Measurements from ENCODE around the gene NKIRAS1. TPM values are rescaled to one million over a fixed set of nuclear protein-coding genes. Genes with fewer than 3 reads are reported as not detected.
"Not testable (repeated sequence)": the region's sequence is repeated elsewhere in the genome, so short reads cannot be mapped to it uniquely, and the experiment has no call there.

Gene NKIRAS1
- total and polyA plus RNA-seq, 7 experiments from 2014 or later = 2.2 to 6.4 (median 3.6) TPM

DNA sequence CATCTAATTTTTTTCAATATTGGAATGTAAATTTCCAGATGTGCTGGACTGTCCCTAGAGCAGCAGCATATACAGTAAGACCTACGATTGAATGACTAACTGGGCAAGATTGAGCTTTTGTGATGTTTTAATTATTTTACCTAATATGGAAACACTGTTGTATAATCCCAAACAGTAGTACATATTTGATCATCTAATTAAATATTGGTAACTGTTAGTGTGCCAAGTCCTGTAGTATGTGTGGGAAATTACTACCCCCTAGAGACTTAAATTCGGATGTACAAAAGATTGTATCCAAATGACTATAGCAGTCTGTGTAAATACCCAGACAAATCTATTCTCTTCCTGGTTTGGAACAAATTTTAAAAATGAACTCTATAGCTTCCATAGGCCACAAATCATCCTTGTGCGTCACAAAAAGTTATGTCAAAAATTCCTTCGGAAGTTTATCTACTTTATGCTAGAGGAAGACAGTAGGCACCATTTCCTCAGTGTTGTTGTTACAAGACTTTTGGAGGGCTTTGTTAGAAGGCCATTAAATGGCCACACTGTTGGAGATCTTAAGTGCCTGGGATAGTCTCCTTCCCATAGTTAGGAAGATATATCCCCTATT lies 41.6 kb downstream of the NKIRAS1 start:
- ATAC-seq (no peak), DNase-seq (no peak)
- Histone ChIP-seq H3K36me3 (ENCODE audit: control insufficient read depth in 2 of 3, insufficient read depth in 3 of 3, low read length in 3 of 3) (no peaks in the 10 kb centered on the region), H3K9me3 (ENCODE audit: control insufficient read depth in 2 of 3, low read length in 3 of 3) (no peaks in the 10 kb centered on the region), H3K27me3 (ENCODE audit: control insufficient read depth in 2 of 2, insufficient read depth in 2 of 2, low read length in 2 of 2) (no peaks in the 10 kb centered on the region), H3K4me3 (ENCODE audit: low read length) (no peak overlapping the region), H3K4me1 (ENCODE audit: control insufficient read depth in 2 of 2, insufficient read depth in 2 of 2, low read length in 2 of 2) (no peaks in the 10 kb centered on the region), H3K27ac (ENCODE audit: low read depth, low read length) (no peak overlapping the region)
- ChIA-PET POLR2A (no interaction called here), CTCF (interaction anchor here (1.2 kb wide), 1 partner anchor 13 kb away, joined by 3 read pairs; no protein-coding TSS in a partner anchor)
- H3K4me3 Mint-ChIP-seq = no peak overlapping the region
- no peaks in the 10 kb centered on the region for H3K36me3 Mint-ChIP-seq
- intact Hi-C loops (cut with micrococcal nuclease) = no loop called here
- H3K27ac Mint-ChIP-seq = no peak overlapping the region
- H3K9me3 Mint-ChIP-seq = no peaks in the 10 kb centered on the region
- H3K27me3 Mint-ChIP-seq = no peaks in the 10 kb centered on the region
- peaks cover 0 to 60% (median 53%) of the 10 kb centered on the region in 7 donors for H3K4me1 Mint-ChIP-seq

DNA sequence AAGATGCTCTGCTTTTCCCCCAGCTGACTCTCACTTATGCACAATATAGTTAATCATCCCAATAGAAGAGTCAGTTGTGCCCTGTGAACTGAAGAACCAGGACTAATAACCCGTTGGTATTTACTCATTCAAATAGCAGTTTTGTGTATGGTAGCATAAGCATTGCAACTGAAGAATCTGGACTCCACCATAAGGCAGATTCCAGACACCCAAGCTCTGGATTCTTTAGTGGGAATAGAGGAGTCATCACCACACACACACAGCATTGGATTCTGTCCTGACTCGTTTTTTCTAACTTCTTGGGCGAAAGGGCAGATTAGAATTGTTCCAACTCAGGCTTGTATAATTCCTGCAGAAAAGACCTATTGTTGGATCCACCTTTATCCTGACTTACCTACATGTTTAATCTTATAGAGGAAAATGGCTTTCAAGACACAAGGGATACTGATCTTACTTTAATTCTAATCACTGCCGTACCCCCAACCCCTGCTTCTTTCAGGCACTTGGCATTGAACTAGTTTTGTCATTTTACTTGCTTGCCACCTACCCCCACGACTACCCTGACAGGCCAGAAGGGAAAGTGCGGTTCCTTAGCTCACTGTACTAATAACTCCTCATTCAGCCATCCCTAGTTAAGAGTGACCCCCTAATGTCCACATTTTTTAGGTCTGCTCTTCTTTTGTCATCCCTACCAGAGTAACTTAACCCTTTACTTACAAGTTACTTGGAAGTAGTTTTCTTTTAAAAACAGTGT lies 42.3 kb downstream of the NKIRAS1 start:
- H3K27ac ChIP-seq (ENCODE audit: low read depth, low read length) = no peak overlapping the region
- POLR2A ChIA-PET = no interaction called here
- no peaks in the 10 kb centered on the region for H3K27me3 Mint-ChIP-seq
- ATAC-seq = no peak
- CTCF ChIA-PET = interaction anchor here (1.2 kb wide), 1 partner anchor 14 kb away, joined by 3 read pairs; no protein-coding TSS in a partner anchor
- intact Hi-C loops (cut with micrococcal nuclease) = loop anchor here in 1 of 2 donors (1.0 kb wide), 1 partner anchor 11 kb away; no protein-coding TSS in a partner anchor
- H3K9me3 ChIP-seq (ENCODE audit: control insufficient read depth in 2 of 3, low read length in 3 of 3) = no peaks in the 10 kb centered on the region
- no peaks in the 10 kb centered on the region for H3K9me3 Mint-ChIP-seq
- no peak overlapping the region for H3K4me3 Mint-ChIP-seq
- no peaks in the 10 kb centered on the region for H3K36me3 Mint-ChIP-seq
- H3K4me1 Mint-ChIP-seq = peaks cover 0 to 57% (median 54%) of the 10 kb centered on the region in 7 donors
- no peak for DNase-seq
- H3K27me3 ChIP-seq (ENCODE audit: control insufficient read depth in 2 of 2, insufficient read depth in 2 of 2, low read length in 2 of 2) = no peaks in the 10 kb centered on the region
- peak overlapping the region in 2 of 9 donors; percentile 8 to 12 for H3K27ac Mint-ChIP-seq
- H3K36me3 ChIP-seq (ENCODE audit: control insufficient read depth in 2 of 3, insufficient read depth in 3 of 3, low read length in 3 of 3) = no peaks in the 10 kb centered on the region
- H3K4me3 ChIP-seq (ENCODE audit: low read length) = no peak overlapping the region
- no peaks in the 10 kb centered on the region for H3K4me1 ChIP-seq (ENCODE audit: control insufficient read depth in 2 of 2, insufficient read depth in 2 of 2, low read length in 2 of 2)

DNA sequence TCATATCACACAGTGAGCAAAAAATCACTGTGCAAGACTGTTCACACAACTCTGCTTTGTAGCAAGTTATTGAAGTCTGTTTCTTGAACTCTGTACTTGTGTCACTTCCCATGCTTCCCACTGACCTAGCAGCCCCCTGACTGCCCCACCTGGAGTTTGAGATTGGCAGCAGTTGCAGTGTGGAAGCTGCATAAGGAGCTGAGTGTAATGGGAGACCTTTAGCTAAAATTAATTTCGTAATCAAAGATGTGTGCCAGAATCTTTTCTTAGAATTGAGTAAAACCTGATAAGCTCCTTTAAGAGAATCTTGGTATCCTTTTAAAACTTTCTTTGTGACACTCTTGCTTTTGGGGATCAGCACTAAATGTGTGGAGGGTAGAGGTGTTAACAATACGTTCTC lies 42.8 kb downstream of the NKIRAS1 start:
- H3K9me3 ChIP-seq (ENCODE audit: control insufficient read depth in 2 of 3, low read length in 3 of 3) = no peaks in the 10 kb centered on the region
- H3K9me3 Mint-ChIP-seq = no peaks in the 10 kb centered on the region
- peaks cover 0 to 55% (median 51%) of the 10 kb centered on the region in 7 donors for H3K4me1 Mint-ChIP-seq
- no peaks in the 10 kb centered on the region for H3K36me3 ChIP-seq (ENCODE audit: control insufficient read depth in 2 of 3, insufficient read depth in 3 of 3, low read length in 3 of 3)
- peak overlapping the region in 2 of 9 donors; percentile 8 to 12 for H3K27ac Mint-ChIP-seq
- DNase-seq (no peak), ATAC-seq (no peak)
- no peak overlapping the region for H3K27ac ChIP-seq (ENCODE audit: low read depth, low read length)
- intact Hi-C loops (cut with micrococcal nuclease) = loop anchor here in 1 of 2 donors (1.0 kb wide), 1 partner anchor 11 kb away; no protein-coding TSS in a partner anchor
- no peaks in the 10 kb centered on the region for H3K4me1 ChIP-seq (ENCODE audit: control insufficient read depth in 2 of 2, insufficient read depth in 2 of 2, low read length in 2 of 2)
- H3K36me3 Mint-ChIP-seq = no peaks in the 10 kb centered on the region
- CTCF ChIA-PET = no interaction called here
- POLR2A ChIA-PET = no interaction called here
- no peak overlapping the region for H3K4me3 ChIP-seq (ENCODE audit: low read length)
- H3K4me3 Mint-ChIP-seq = no peak overlapping the region
- H3K27me3 ChIP-seq (ENCODE audit: control insufficient read depth in 2 of 2, insufficient read depth in 2 of 2, low read length in 2 of 2) = no peaks in the 10 kb centered on the region
- H3K27me3 Mint-ChIP-seq = no peaks in the 10 kb centered on the region

DNA sequence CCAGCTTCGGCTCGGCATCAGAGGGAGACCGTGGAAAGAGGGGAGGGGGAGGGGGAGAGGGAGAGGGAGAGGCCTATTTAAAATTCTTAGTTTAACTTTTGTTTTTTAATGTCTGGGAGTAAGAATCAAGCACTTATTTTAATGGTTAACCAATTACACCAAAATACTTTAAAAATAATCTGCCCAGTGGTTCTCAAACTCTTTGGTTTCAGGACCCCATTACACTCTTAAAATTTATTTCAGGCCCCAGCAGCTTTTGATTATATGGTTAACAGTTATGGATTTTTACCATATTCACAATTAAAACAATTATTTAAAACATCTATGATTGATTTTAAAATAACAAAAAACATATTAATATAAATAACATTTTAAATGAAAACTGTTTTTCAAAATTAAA lies 44.5 kb downstream of the NKIRAS1 start:
- Histone ChIP-seq H3K27ac (ENCODE audit: low read depth, low read length) (no peak overlapping the region), H3K27me3 (ENCODE audit: control insufficient read depth in 2 of 2, insufficient read depth in 2 of 2, low read length in 2 of 2) (no peaks in the 10 kb centered on the region), H3K4me3 (ENCODE audit: low read length) (no peak overlapping the region), H3K9me3 (ENCODE audit: control insufficient read depth in 2 of 3, low read length in 3 of 3) (no peaks in the 10 kb centered on the region), H3K36me3 (ENCODE audit: control insufficient read depth in 2 of 3, insufficient read depth in 3 of 3, low read length in 3 of 3) (no peaks in the 10 kb centered on the region), H3K4me1 (ENCODE audit: control insufficient read depth in 2 of 2, insufficient read depth in 2 of 2, low read length in 2 of 2) (no peaks in the 10 kb centered on the region)
- Mint-ChIP-seq H3K36me3 (no peaks in the 10 kb centered on the region), H3K4me3 (no peak overlapping the region), H3K27ac (no peak overlapping the region), H3K4me1 (peaks cover 0 to 56% (median 48%) of the 10 kb centered on the region in 7 donors), H3K27me3 (no peaks in the 10 kb centered on the region), H3K9me3 (no peaks in the 10 kb centered on the region)
- CTCF ChIA-PET = no interaction called here
- POLR2A ChIA-PET = no interaction called here
- DNase-seq (no peak), ATAC-seq (no peak)
- intact Hi-C loops (cut with micrococcal nuclease) = no loop called here

DNA sequence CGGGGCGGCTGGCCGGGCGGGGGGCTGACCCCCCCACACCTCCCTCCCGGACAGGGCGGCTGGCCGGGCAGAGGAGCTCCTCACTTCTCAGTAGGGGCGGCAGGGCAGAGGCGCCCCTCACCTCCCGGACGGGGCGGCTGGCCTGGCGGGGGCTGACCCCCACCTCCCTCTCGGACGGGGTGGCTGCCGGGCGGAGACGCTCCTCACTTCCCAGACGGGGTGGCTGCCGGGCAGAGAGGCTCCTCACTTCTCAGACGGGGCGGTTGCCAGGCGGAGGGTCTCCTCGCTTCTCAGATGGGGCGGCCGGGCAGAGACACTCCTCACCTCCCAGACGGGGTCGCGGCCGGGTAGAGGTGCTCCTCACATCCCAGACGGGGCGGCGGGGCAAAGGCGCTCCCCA lies 45.4 kb downstream of the NKIRAS1 start:
- intact Hi-C loops (cut with micrococcal nuclease); H3K9me3 Mint-ChIP-seq; POLR2A ChIA-PET: not testable (repeated sequence)

DNA sequence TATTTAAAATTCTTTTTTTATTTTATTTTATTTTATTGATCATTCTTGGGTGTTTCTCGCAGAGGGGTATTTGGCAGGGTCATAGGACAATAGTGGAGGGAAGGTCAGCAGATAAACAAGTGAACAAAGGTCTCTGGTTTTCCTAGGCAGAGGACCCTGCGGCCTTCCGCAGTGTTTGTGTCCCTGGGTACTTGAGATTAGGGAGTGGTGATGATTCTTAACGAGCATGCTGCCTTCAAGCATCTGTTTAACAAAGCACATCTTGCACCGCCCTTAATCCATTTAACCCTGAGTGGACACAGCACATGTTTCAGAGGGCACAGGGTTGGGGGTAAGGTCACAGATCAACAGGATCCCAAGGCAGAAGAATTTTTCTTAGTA lies 46.1 kb downstream of the NKIRAS1 start:
- H3K27me3 Mint-ChIP-seq; intact Hi-C loops (cut with micrococcal nuclease); H3K27me3 ChIP-seq (ENCODE audit: control insufficient read depth in 2 of 2, insufficient read depth in 2 of 2, low read length in 2 of 2); DNase-seq; H3K4me3 ChIP-seq (ENCODE audit: low read length); H3K9me3 ChIP-seq (ENCODE audit: control insufficient read depth in 2 of 3, low read length in 3 of 3); H3K4me1 ChIP-seq (ENCODE audit: control insufficient read depth in 2 of 2, insufficient read depth in 2 of 2, low read length in 2 of 2); H3K9me3 Mint-ChIP-seq; POLR2A ChIA-PET; H3K36me3 Mint-ChIP-seq; H3K27ac Mint-ChIP-seq; H3K4me3 Mint-ChIP-seq; ATAC-seq; H3K36me3 ChIP-seq (ENCODE audit: control insufficient read depth in 2 of 3, insufficient read depth in 3 of 3, low read length in 3 of 3); H3K27ac ChIP-seq (ENCODE audit: low read depth, low read length): not testable (repeated sequence)
- CTCF ChIA-PET = interaction anchor here (0.6 kb wide), 1 partner anchor 10 kb away, joined by 3 read pairs; no protein-coding TSS in a partner anchor
- peaks cover 4 to 61% (median 39%) of the 10 kb centered on the region in 7 donors for H3K4me1 Mint-ChIP-seq

More for the DNA sequence above, 45.4 kb downstream of the NKIRAS1 start:
- DNase-seq; ATAC-seq; H3K27ac Mint-ChIP-seq; H3K27me3 ChIP-seq (ENCODE audit: control insufficient read depth in 2 of 2, insufficient read depth in 2 of 2, low read length in 2 of 2); H3K4me3 ChIP-seq (ENCODE audit: low read length); H3K27me3 Mint-ChIP-seq; H3K36me3 ChIP-seq (ENCODE audit: control insufficient read depth in 2 of 3, insufficient read depth in 3 of 3, low read length in 3 of 3); H3K4me3 Mint-ChIP-seq; CTCF ChIA-PET; H3K36me3 Mint-ChIP-seq; H3K4me1 ChIP-seq (ENCODE audit: control insufficient read depth in 2 of 2, insufficient read depth in 2 of 2, low read length in 2 of 2); H3K27ac ChIP-seq (ENCODE audit: low read depth, low read length); H3K9me3 ChIP-seq (ENCODE audit: control insufficient read depth in 2 of 3, low read length in 3 of 3): not testable (repeated sequence)
- peaks cover 0 to 60% (median 39%) of the 10 kb centered on the region in 7 donors for H3K4me1 Mint-ChIP-seq
